Common myeloid progenitor, CD34-positive (primary cell): ENCODE measurements around the gene TMEM267.
"Not testable (repeated sequence)": the region's sequence is repeated elsewhere in the genome, so short reads cannot be mapped to it uniquely, and the experiment has no call there.

ENCODE experiments used
- CTCF ChIA-PET: fragments of 350-600 bp; sonication (Branson Sonifier 250); formaldehyde crosslinking; loops from one replicate; lab custom pipeline; 2021; ENCODE audit warnings: antibody characterized with exemption; lab: Charles Lee
- POLR2A ChIA-PET: fragments of 350-600 bp; sonication (Branson Sonifier 250); formaldehyde crosslinking; loops from one replicate; lab custom pipeline; 2021; ENCODE audit warnings: antibody characterized with exemption; lab: Charles Lee
- DNase-seq, 3 donors: peaks; one replicate each; pipeline versions ENCODE4 v3.0.0 to v3.0.0-alpha.2; 2013
- H3K27ac ChIP-seq, 2 experiments: 1 replicate in 1 of 2; 2 replicates in 1 of 2; pipeline ENCODE4 v1.7.0; 2013; ENCODE audit warnings: inconsistent platforms in 2 of 2, low read length in 2 of 2, mild to moderate bottlenecking in 2 of 2, low read depth in 1 of 2, moderate library complexity in 1 of 2; ENCODE audit not compliant: severe bottlenecking in 2 of 2, insufficient read depth in 1 of 2, poor library complexity in 1 of 2
- H3K27me3 ChIP-seq, 5 experiments: replicated peaks in 2 of 5; 1 replicate in 3 of 5; 2 replicates in 2 of 5; pipeline versions ENCODE4 v1.6.1 to v1.7.0; 2013; ENCODE audit warnings: low read length in 4 of 5, mild to moderate bottlenecking in 2 of 5, moderate library complexity in 2 of 5, inconsistent platforms in 1 of 5; ENCODE audit not compliant: insufficient read depth in 5 of 5, control insufficient read depth in 4 of 5
- H3K36me3 ChIP-seq, 4 experiments: 1 replicate in 2 of 4; 2 replicates in 2 of 4; pipeline versions ENCODE4 v1.6.1 to v1.7.0; 2013; ENCODE audit warnings: low read length in 3 of 4, control low read depth in 1 of 4, mild to moderate bottlenecking in 1 of 4; ENCODE audit not compliant: control insufficient read depth in 4 of 4, insufficient read depth in 4 of 4
- H3K4me1 ChIP-seq, 4 experiments: 1 replicate in 3 of 4; 2 replicates in 1 of 4; pipeline versions ENCODE4 v1.6.1 to v1.7.1; 2013; ENCODE audit warnings: low read length in 3 of 4, mild to moderate bottlenecking in 3 of 4, control low read depth in 1 of 4, inconsistent platforms in 1 of 4, moderate library complexity in 1 of 4; ENCODE audit not compliant: control insufficient read depth in 4 of 4, insufficient read depth in 4 of 4; ENCODE audit errors: control extremely low read depth in 1 of 4
- H3K4me3 ChIP-seq, 7 experiments: 1 replicate in 4 of 7; 2 replicates in 3 of 7; pipeline versions ENCODE4 v1.5.1 to v1.7.0; 2013; ENCODE audit warnings: mild to moderate bottlenecking in 7 of 7, low read length in 6 of 7, moderate library complexity in 6 of 7, inconsistent platforms in 2 of 7, low read depth in 2 of 7, control low read depth in 1 of 7; ENCODE audit not compliant: insufficient read depth in 4 of 7, control insufficient read depth in 1 of 7; ENCODE audit errors: extremely low read depth in 1 of 7
- H3K9me3 ChIP-seq, 5 experiments: 1 replicate in 4 of 5; 2 replicates in 1 of 5; pipeline versions ENCODE4 v1.6.1 to v1.7.1; 2013; ENCODE audit warnings: low read length in 4 of 5, mild to moderate bottlenecking in 2 of 5, inconsistent platforms in 1 of 5, low read depth in 1 of 5, moderate library complexity in 1 of 5; ENCODE audit not compliant: control insufficient read depth in 4 of 5, insufficient read depth in 2 of 5; ENCODE audit errors: control extremely low read depth in 1 of 5
- WGBS: methylation state at CpG from one replicate; pipeline ENCODE4 v1.1.5; 2013; ENCODE audit not compliant: insufficient coverage; 5-methylcytosine and 5-hydroxymethylcytosine counted together

Gene TMEM267

GRCh38 chr5:43485406-43485805, 1.7 kb upstream of the TMEM267 start:
- DNase-seq = peak in 2 of 3 donors; percentile 9 to 17
- ChIA-PET POLR2A (interaction anchor here (0.6 kb wide), 1 partner anchor 30 kb away, joined by 4 read pairs; the partner anchor contains the start of gene C5orf34), CTCF (interaction anchor here (1.2 to 3.0 kb wide), 6 partner anchors 14 to 179 kb away, joined by 3 to 10 read pairs (median 5); no protein-coding TSS in a partner anchor)
- Histone ChIP-seq H3K36me3 (peaks cover 0 to 12% (median 7%) of the 10 kb centered on the region in 4 experiments), H3K27me3 (no peaks in the 10 kb centered on the region), H3K4me3 (no peak overlapping the region), H3K27ac (no peak overlapping the region), H3K9me3 (no peaks in the 10 kb centered on the region), H3K4me1 (peaks cover 8 to 20% (median 14%) of the 10 kb centered on the region in 4 experiments)
- 100% methylated on average over 2 of the region's 2 CpGs for WGBS

GRCh38 chr5:43484106-43484849, 613 bp upstream of the TMEM267 start:
- H3K9me3 ChIP-seq = no peaks in the 10 kb centered on the region
- peaks cover 0 to 8% (median 5%) of the 10 kb centered on the region in 4 experiments for H3K36me3 ChIP-seq
- peak; percentile 91 to 95 (median 95) for DNase-seq
- no peaks in the 10 kb centered on the region for H3K27me3 ChIP-seq
- H3K4me1 ChIP-seq = peaks cover 8 to 20% (median 14%) of the 10 kb centered on the region in 4 experiments
- under 1% methylated on average over 29 of the region's 32 CpGs for WGBS
- CTCF ChIA-PET = interaction anchor here (0.6 to 3.0 kb wide), 31 partner anchors 8 to 576 kb away, joined by 3 to 10 read pairs (median 4); partner anchors contain the start of genes HMGCS1 and ZNF131
- POLR2A ChIA-PET = interaction anchor here (0.6 to 1.6 kb wide), 9 partner anchors 14 to 492 kb away, joined by 3 to 14 read pairs (median 5); partner anchors contain the start of genes C5orf34 and HMGCS1
- H3K4me3 ChIP-seq = peak overlapping the region; percentile 79 to 94 (median 91)
- peak overlapping the region; percentile 97 to 99 for H3K27ac ChIP-seq

- Histone ChIP-seq H3K36me3 (no peaks in the 10 kb centered on the region), H3K4me1 (peaks cover 8 to 20% (median 14%) of the 10 kb centered on the region in 4 experiments), H3K4me3 (peak overlapping the region; percentile 79 to 94 (median 91)), H3K27ac (peak overlapping the region; percentile 97 to 99), H3K27me3 (no peaks in the 10 kb centered on the region), H3K9me3 (no peaks in the 10 kb centered on the region)
- ChIA-PET CTCF (interaction anchor here (2.1 kb wide), 1 partner anchor 10 kb away, joined by 7 read pairs; no protein-coding TSS in a partner anchor), POLR2A (no interaction called here)
- 100% methylated on average over 1 of the region's 6 CpGs for WGBS
- DNase-seq = peak in 1 of 3 donors; percentile 18
Observed at GRCh38 chr5:43482490-43483297, 971 bp downstream of the TMEM267 start.

DNA sequence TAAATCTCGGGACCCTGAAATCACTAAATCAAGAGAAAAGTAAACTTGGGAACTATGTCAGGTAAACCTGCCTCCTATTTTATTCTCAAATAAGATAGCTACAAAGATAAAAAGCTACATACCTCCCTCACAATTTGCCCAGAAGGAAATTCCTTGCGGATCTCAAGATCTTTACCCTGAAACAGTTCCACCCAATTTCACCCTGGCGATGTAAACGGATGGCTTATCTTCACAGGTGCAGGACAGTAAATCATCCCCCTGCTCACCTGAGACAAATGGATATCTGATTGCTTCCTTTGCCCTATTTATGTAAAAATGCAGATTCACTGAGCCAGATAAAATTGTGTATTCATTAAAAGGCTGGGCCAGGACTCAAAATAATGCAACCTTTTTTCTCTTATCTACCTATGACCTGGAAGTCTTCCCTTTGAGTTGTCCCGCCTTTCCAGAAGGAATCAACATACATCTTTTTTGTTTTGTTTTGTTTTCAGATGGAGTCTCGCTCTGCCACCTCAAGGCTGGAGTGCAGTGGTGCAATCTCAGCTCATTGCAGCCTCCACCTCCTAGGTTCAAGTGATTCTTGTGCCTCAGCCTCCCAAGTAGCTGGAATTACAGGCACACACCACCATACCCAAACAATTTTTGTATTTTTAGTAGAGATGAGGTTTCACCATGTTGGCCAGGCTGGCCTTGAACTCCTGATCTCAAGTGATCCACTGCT, 13.8 kb downstream of the TMEM267 start:
- no peak overlapping the region for H3K4me3 ChIP-seq
- no peaks in the 10 kb centered on the region for H3K27me3 ChIP-seq
- peaks cover 0 to 13% (median 2%) of the 10 kb centered on the region in 4 experiments for H3K36me3 ChIP-seq
- peaks cover 0 to 24% (median 7%) of the 10 kb centered on the region in 5 experiments for H3K9me3 ChIP-seq
- no peak overlapping the region for H3K27ac ChIP-seq
- 97% methylated on average over 5 of the region's 6 CpGs for WGBS
- no peak for DNase-seq
- POLR2A ChIA-PET = interaction anchor here (0.6 kb wide), 1 partner anchor 230 kb away, joined by 3 read pairs; no protein-coding TSS in a partner anchor
- no peaks in the 10 kb centered on the region for H3K4me1 ChIP-seq
- CTCF ChIA-PET = interaction anchor here (2.0 kb wide), 1 partner anchor 14 kb away, joined by 6 read pairs; no protein-coding TSS in a partner anchor

DNA sequence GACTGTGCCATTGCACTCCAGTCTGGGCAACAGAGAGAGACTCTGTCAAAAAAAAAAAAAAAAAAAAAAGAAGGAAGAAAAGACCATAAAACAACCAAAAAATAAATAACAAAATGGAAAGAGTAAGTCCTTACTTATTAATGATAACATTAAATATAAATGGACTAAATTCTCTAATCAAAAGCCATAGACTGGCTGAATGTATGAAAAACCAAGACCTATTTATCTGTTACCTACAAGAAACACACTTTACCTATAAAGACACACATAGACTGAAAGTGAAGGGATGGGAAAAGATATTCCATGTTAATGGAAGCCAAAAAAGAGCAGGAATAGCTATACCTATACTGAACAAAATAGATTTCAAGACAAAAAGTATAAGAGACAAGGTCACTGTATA, 16.6 kb downstream of the TMEM267 start:
- no peak overlapping the region for H3K4me3 ChIP-seq
- no peaks in the 10 kb centered on the region for H3K4me1 ChIP-seq
- POLR2A ChIA-PET = no interaction called here
- no peak for DNase-seq
- H3K9me3 ChIP-seq = peaks cover 0 to 19% (median 7%) of the 10 kb centered on the region in 5 experiments
- CTCF ChIA-PET = no interaction called here
- H3K27me3 ChIP-seq = no peaks in the 10 kb centered on the region
- peaks cover 0 to 9% (median under 1%) of the 10 kb centered on the region in 4 experiments for H3K36me3 ChIP-seq
- H3K27ac ChIP-seq = no peak overlapping the region

GRCh38 chr5:43465455-43465854, 18.2 kb downstream of the TMEM267 start:
- POLR2A ChIA-PET, CTCF ChIA-PET, H3K4me1 ChIP-seq, H3K27ac ChIP-seq, DNase-seq, H3K27me3 ChIP-seq, H3K4me3 ChIP-seq: not testable (repeated sequence)
- H3K36me3 ChIP-seq = peaks cover 0 to 14% (median 0%) of the 10 kb centered on the region in 4 experiments
- no CpG with 5 or more reads among the region's 3 CpGs for WGBS
- H3K9me3 ChIP-seq = peaks cover 0 to 26% (median 6%) of the 10 kb centered on the region in 5 experiments
